ACHN (cell line): ENCODE measurements around the gene SERPINE3.

Experiments
- DNase-seq: peaks from one replicate; pipeline ENCODE4 v3.0.0-alpha.2; 2015
- in situ Hi-C: cut with HindIII; loops from 2 replicates; pipeline ENCODE4 v1.10.0; 2017; ENCODE audit warnings: low sequenced_read_pairs, low pct_ligation_motif_present, low pct_unique_long_range_greater_than_20kb

SERPINE3 gene

GRCh38 chr13:51349016-51349415 lies 9.5 kb downstream of the SERPINE3 start:
- no peak for DNase-seq
- in situ Hi-C loops, result no loop called here

GRCh38 chr13:51355217-51355616 lies 15.7 kb downstream of the SERPINE3 start:
- DNase-seq, result no peak
- in situ Hi-C loops, result no loop called here

GRCh38 chr13:51357928-51358595 lies 18.6 kb downstream of the SERPINE3 start:
- in situ Hi-C loops, result no loop called here
- DNase-seq, result no peak

GRCh38 chr13:51359352-51359751 lies 19.9 kb downstream of the SERPINE3 start:
- DNase-seq, result no peak
- in situ Hi-C loops, result no loop called here

GRCh38 chr13:51360489-51360888 lies 21.0 kb downstream of the SERPINE3 start:
- no peak for DNase-seq
- in situ Hi-C loops, result no loop called here

- no peak for DNase-seq
- in situ Hi-C loops, result no loop called here
These were observed 21.6 kb downstream of the SERPINE3 start for GRCh38 chr13:51361106-51361505.

GRCh38 chr13:51363625-51364024 lies 24.1 kb downstream of the SERPINE3 start:
- DNase-seq, result no peak
- in situ Hi-C loops, result no loop called here

- DNase-seq, result peak; percentile 15
These were observed 25.0 kb downstream of the SERPINE3 start for GRCh38 chr13:51364404-51365008.

GRCh38 chr13:51370116-51370515 lies 30.6 kb downstream of the SERPINE3 start:
- in situ Hi-C loops, result no loop called here
- DNase-seq, result no peak

More at GRCh38 chr13:51364404-51365008, 25.0 kb downstream of the SERPINE3 start:
- in situ Hi-C loops, result no loop called here

GRCh38 chr13:51370811-51371210 lies 31.3 kb downstream of the SERPINE3 start:
- DNase-seq, result no peak
- in situ Hi-C loops, result no loop called here

GRCh38 chr13:51371768-51372399 lies 32.4 kb downstream of the SERPINE3 start:
- no peak for DNase-seq
- in situ Hi-C loops, result no loop called here

GRCh38 chr13:51373451-51373850 lies 34.0 kb downstream of the SERPINE3 start:
- DNase-seq, result no peak
- in situ Hi-C loops, result no loop called here

- in situ Hi-C loops, result no loop called here
- no peak for DNase-seq
These were observed 40.8 kb downstream of the SERPINE3 start for GRCh38 chr13:51380269-51380668.

- no peak for DNase-seq
These were observed 45.6 kb downstream of the SERPINE3 start for GRCh38 chr13:51385114-51385513.

GRCh38 chr13:51394724-51395123 lies 55.2 kb downstream of the SERPINE3 start:
- no peak for DNase-seq
- in situ Hi-C loops, result no loop called here

More at GRCh38 chr13:51385114-51385513, 45.6 kb downstream of the SERPINE3 start:
- in situ Hi-C loops, result no loop called here

- in situ Hi-C loops, result no loop called here
These were observed 56.9 kb downstream of the SERPINE3 start for GRCh38 chr13:51396352-51396751.

GRCh38 chr13:51397262-51397941 lies 57.9 kb downstream of the SERPINE3 start:
- DNase-seq, result no peak
- in situ Hi-C loops, result no loop called here

More at GRCh38 chr13:51396352-51396751, 56.9 kb downstream of the SERPINE3 start:
- DNase-seq, result no peak

- in situ Hi-C loops, result no loop called here
- no peak for DNase-seq
These were observed 65.7 kb downstream of the SERPINE3 start for GRCh38 chr13:51405176-51405575.

GRCh38 chr13:51412431-51412830 lies 72.9 kb downstream of the SERPINE3 start:
- no peak for DNase-seq
- in situ Hi-C loops, result no loop called here
